Endothelial cell of umbilical vein (primary cell): ENCODE measurements around the gene HPS4. TPM values are rescaled to one million over a fixed set of nuclear protein-coding genes. Genes with fewer than 3 reads are reported as not detected.

Experiments
- BruUV-seq: library from RNA; stranded (reverse); fragments of 400-500 nt; replicated peaks from 2 replicates; lab custom pipeline; 2021; lab: Mats Ljungman, UMichigan
- CTCF ChIA-PET: fragments of 300-600, 350-600 bp; sonication (Branson Sonifier 250); formaldehyde crosslinking; loops from one replicate; lab custom pipeline; 2021; ENCODE audit warnings: antibody characterized with exemption, inconsistent platforms; lab: Charles Lee
- POLR2A ChIA-PET: fragments of 300-600, 350-600 bp; sonication (Branson Sonifier 250); formaldehyde crosslinking; loops from one replicate; lab custom pipeline; 2021; ENCODE audit warnings: antibody characterized with exemption, inconsistent platforms; lab: Charles Lee
- DNase-seq: peaks from one replicate; pipeline ENCODE4 v3.0.0-alpha.2; 2011; ENCODE audit warnings: low read depth, low spot score
- FAIRE-seq: peaks from 2 replicates; lab custom pipeline; 2011; peaks lifted over from hg19 to GRCh38; lab: Jason Lieb, UNC
- H2AFZ ChIP-seq: 2 replicates; pipeline ENCODE4 v1.6.0; 2012; ENCODE audit warnings: low read depth, low read length, control low read depth, inconsistent platforms
- H3K27ac ChIP-seq: 2 replicates; pipeline ENCODE4 v1.5.1; 2011; ENCODE audit warnings: low read depth, mild to moderate bottlenecking, control low read depth, low read length, moderate library complexity; ENCODE audit not compliant: insufficient read depth
- H3K27me3 ChIP-seq, 2 experiments: 2 replicates each; pipeline versions ENCODE4 v1.6.0 to v1.6.1; 2011; ENCODE audit warnings: low read length in 2 of 2, mixed read lengths in 1 of 2; ENCODE audit not compliant: control insufficient read depth in 2 of 2, insufficient read depth in 2 of 2
- H3K36me3 ChIP-seq, 2 experiments: 2 replicates in 1 of 2; 3 replicates in 1 of 2; pipeline ENCODE4 v1.5.1; 2011; ENCODE audit warnings: low read length in 2 of 2, mild to moderate bottlenecking in 1 of 2, moderate library complexity in 1 of 2; ENCODE audit not compliant: control insufficient read depth in 2 of 2, insufficient read depth in 2 of 2; ENCODE audit errors: extremely low read depth in 1 of 2
- H3K4me1 ChIP-seq: 3 replicates; pipeline ENCODE4 v1.5.1; 2011; ENCODE audit warnings: mild to moderate bottlenecking, low read length; ENCODE audit not compliant: control insufficient read depth, insufficient read depth; ENCODE audit errors: extremely low read depth
- H3K4me2 ChIP-seq: 2 replicates; pipeline ENCODE4 v1.6.1; 2011; ENCODE audit warnings: low read length, control low read depth, mixed read lengths; ENCODE audit not compliant: insufficient read depth
- H3K4me3 ChIP-seq, 3 experiments: fragments of 200-600 bp in 1 of 3; sonication (generic), shearing (Covaris generic) in 1 of 3; replicated peaks in 1 of 3; 2 replicates each; pipeline ENCODE4 v1.5.1; 2011 to 2016; ENCODE audit warnings: control low read depth in 3 of 3, low read length in 3 of 3, mild to moderate bottlenecking in 2 of 3, inconsistent platforms in 1 of 3, low read depth in 1 of 3, moderate library complexity in 1 of 3; ENCODE audit not compliant: insufficient read depth in 1 of 3
- H3K79me2 ChIP-seq: 2 replicates; pipeline ENCODE4 v1.6.0; 2012; ENCODE audit warnings: low read length, inconsistent platforms; ENCODE audit not compliant: control insufficient read depth, insufficient read depth
- H3K9ac ChIP-seq: replicated peaks from 2 replicates; pipeline ENCODE3; 2011; ENCODE audit warnings: low read length, control low read depth; ENCODE audit not compliant: insufficient read depth; ENCODE audit errors: extremely low read depth
- H3K9me1 ChIP-seq: replicated peaks from 3 replicates; pipeline ENCODE4 v1.6.0; 2011; ENCODE audit warnings: mild to moderate bottlenecking, low read length; ENCODE audit not compliant: control insufficient read depth, insufficient read depth; ENCODE audit errors: extremely low read depth
- H3K9me3 ChIP-seq: replicated peaks from 2 replicates; pipeline ENCODE4 v1.5.1; 2012; ENCODE audit warnings: low read length, inconsistent platforms; ENCODE audit not compliant: control insufficient read depth, insufficient read depth
- H4K20me1 ChIP-seq: replicated peaks from 2 replicates; pipeline ENCODE3; 2011; ENCODE audit warnings: mild to moderate bottlenecking, low read length; ENCODE audit not compliant: control insufficient read depth, insufficient read depth; ENCODE audit errors: extremely low read depth
- CTCF ChIP-seq, 2 donors: IDR thresholded peaks; 1 replicate in 1 of 2; 2 replicates in 1 of 2; pipeline ENCODE4 v1.5.1; 2011; ENCODE audit warnings: low read length in 2 of 2, mild to moderate bottlenecking in 2 of 2, moderate library complexity in 2 of 2, control low read depth in 1 of 2, inconsistent platforms in 1 of 2, low read depth in 1 of 2; ENCODE audit not compliant: insufficient read depth in 1 of 2; ENCODE audit errors: extremely low read depth in 1 of 2
- EZH2 ChIP-seq: IDR thresholded peaks from 2 replicates; pipeline ENCODE4 v1.6.1; 2012; ENCODE audit warnings: borderline replicate concordance, low read depth, mild to moderate bottlenecking, moderate library complexity, low read length, inconsistent platforms; ENCODE audit not compliant: severe bottlenecking
- FOS ChIP-seq: IDR thresholded peaks from 2 replicates; pipeline ENCODE4 v1.6.1; 2011; ENCODE audit warnings: mild to moderate bottlenecking, low read length, moderate library complexity, borderline replicate concordance; ENCODE audit not compliant: insufficient read depth
- GATA2 ChIP-seq: IDR thresholded peaks from 2 replicates; pipeline ENCODE4 v1.7.0; 2011; ENCODE audit warnings: low read depth, mild to moderate bottlenecking, moderate library complexity, mixed read lengths, low read length; ENCODE audit not compliant: insufficient read length, insufficient read depth
- JUN ChIP-seq: IDR thresholded peaks from 2 replicates; pipeline ENCODE4 v1.6.1; 2011; ENCODE audit warnings: borderline replicate concordance, low read depth; ENCODE audit not compliant: insufficient read length, insufficient read depth
- MAX ChIP-seq: IDR thresholded peaks from 2 replicates; pipeline ENCODE4 v1.6.1; 2011; ENCODE audit not compliant: insufficient read depth, insufficient read length
- MYC ChIP-seq: IDR thresholded peaks from one replicate; pipeline ENCODE4 v1.6.1; 2011; ENCODE audit warnings: mild to moderate bottlenecking, low read depth, low read length
- POLR2A ChIP-seq: IDR thresholded peaks from 2 replicates; pipeline ENCODE4 v1.6.1; 2012; ENCODE audit warnings: low read depth, mild to moderate bottlenecking, control low read depth, low read length
- POLR2AphosphoS5 ChIP-seq: IDR thresholded peaks from 2 replicates; pipeline ENCODE4 v1.6.1; 2012; ENCODE audit warnings: low read depth, mild to moderate bottlenecking, control low read depth, low read length, moderate library complexity; ENCODE audit not compliant: insufficient read depth
- dilution Hi-C: fragments of 300-500 bp; cut with MboI; formaldehyde crosslinking; loops from one replicate; pipeline ENCODE4 v1.15.0; 2019; ENCODE audit warnings: low sequenced_read_pairs; ENCODE audit not compliant: extremely low pct_ligation_motif_present
- intact Hi-C: fragments of 100-400 bp; cut with micrococcal nuclease; formaldehyde crosslinking; loops from one replicate; pipeline ENCODE4 v1.10.0; 2022
- polyA plus RNA-seq, 4 experiments: library from polyadenylated mRNA; depleted of rRNA in 3 of 4; stranded (reverse) in 3 of 4; unstranded in 1 of 4; fragments of >200 nt; gene quantifications; 2 replicates each; pipeline versions ENCODE4 v1.2.1 to v1.2.3, GENCODE V29; 2011 to 2012; ENCODE audit warnings: missing spikeins in 1 of 4
- total RNA-seq: library from RNA; stranded (reverse); gene quantifications from 2 replicates; pipeline ENCODE4 v1.2.3, GENCODE V29; 2021

Gene HPS4
- total and polyA plus RNA-seq, 2 donors (not counting 3 experiments of a cell fraction or from before 2014, with no cell fraction given): 28.4 to 29.7 TPM

GRCh38 chr22:26492220-26492619 lies 8.6 kb upstream of the HPS4 start:
- FAIRE-seq (no peak), DNase-seq (no peak)
- Histone ChIP-seq H3K79me2 (peaks cover 7% of the 10 kb centered on the region), H2AFZ (no peak overlapping the region), H3K4me2 (no peak overlapping the region), H4K20me1 (no peaks in the 10 kb centered on the region), H3K4me3 (no peak overlapping the region), H3K9me3 (no peaks in the 10 kb centered on the region), H3K36me3 (peaks cover 43 to 50% of the 10 kb centered on the region in 2 experiments), H3K27ac (no peak overlapping the region), H3K4me1 (peaks cover 5% of the 10 kb centered on the region), H3K9ac (no peak overlapping the region), H3K9me1 (no peaks in the 10 kb centered on the region), H3K27me3 (no peaks in the 10 kb centered on the region)
- ChIA-PET POLR2A (no interaction called here), CTCF (no interaction called here)
- BruUV-seq: no TSS peak
- TF ChIP-seq MYC (no peak), MAX (no peak), POLR2AphosphoS5 (no peak), EZH2 (no peak), GATA2 (no peak), JUN (no peak), FOS (no peak), POLR2A (no peak), CTCF (IDR thresholded peaks at IDR 0.05; ENCODE audit: extremely low read depth in 1 of 2, insufficient read depth in 1 of 2, low read depth in 1 of 2, low read length in 2 of 2) (no peak)
- intact Hi-C loops (no loop called here), dilution Hi-C loops (no loop called here)
